SK-N-MC (cell line): ENCODE measurements around the gene FBRSL1.

Experiments
- DNase-seq: peaks from one replicate; pipeline ENCODE4 v3.0.0-alpha.2; 2011; ENCODE audit warnings: low read depth, low spot score
- H3K27ac ChIP-seq: fragments of 200-600 bp; sonication (generic); 2 replicates; pipeline ENCODE4 v1.5.1; 2016; ENCODE audit warnings: mixed run types
- H3K36me3 ChIP-seq: fragments of 200-600 bp; sonication (generic); 2 replicates; pipeline ENCODE4 v1.6.1; 2017; ENCODE audit warnings: antibody characterized with exemption, low read length, mixed read lengths; ENCODE audit not compliant: insufficient read depth
- H3K4me3 ChIP-seq: fragments of 200-600 bp; sonication (generic); 2 replicates; pipeline ENCODE4 v1.5.1; 2016
- H3K9ac ChIP-seq: fragments of 200-600 bp; sonication (generic); 2 replicates; pipeline ENCODE4 v1.8.0; 2017; ENCODE audit warnings: mixed run types, mixed read lengths; ENCODE audit not compliant: insufficient read length
- H3K9me3 ChIP-seq: fragments of 200-600 bp; sonication (generic); 2 replicates; pipeline ENCODE4 v1.6.1; 2017; ENCODE audit warnings: low read depth, mild to moderate bottlenecking, antibody characterized with exemption, low read length, moderate library complexity, mixed read lengths
- EZH2 ChIP-seq: fragments of 200-600 bp; sonication (generic); IDR thresholded peaks from one replicate; pipeline ENCODE4 v1.6.1; 2017; ENCODE audit warnings: antibody characterized with exemption
- FOXP2 ChIP-seq: optimal IDR thresholded peaks from 2 replicates; pipeline ENCODE3; 2011; ENCODE audit warnings: mild to moderate bottlenecking, moderate library complexity; ENCODE audit not compliant: insufficient read depth; ENCODE audit errors: extremely low read length, control extremely low read depth
- POLR2AphosphoS5 ChIP-seq: IDR thresholded peaks from 2 replicates; pipeline ENCODE4 v1.6.1; 2012; ENCODE audit warnings: mild to moderate bottlenecking, low read depth, low read length, borderline replicate concordance

Gene FBRSL1

DNA sequence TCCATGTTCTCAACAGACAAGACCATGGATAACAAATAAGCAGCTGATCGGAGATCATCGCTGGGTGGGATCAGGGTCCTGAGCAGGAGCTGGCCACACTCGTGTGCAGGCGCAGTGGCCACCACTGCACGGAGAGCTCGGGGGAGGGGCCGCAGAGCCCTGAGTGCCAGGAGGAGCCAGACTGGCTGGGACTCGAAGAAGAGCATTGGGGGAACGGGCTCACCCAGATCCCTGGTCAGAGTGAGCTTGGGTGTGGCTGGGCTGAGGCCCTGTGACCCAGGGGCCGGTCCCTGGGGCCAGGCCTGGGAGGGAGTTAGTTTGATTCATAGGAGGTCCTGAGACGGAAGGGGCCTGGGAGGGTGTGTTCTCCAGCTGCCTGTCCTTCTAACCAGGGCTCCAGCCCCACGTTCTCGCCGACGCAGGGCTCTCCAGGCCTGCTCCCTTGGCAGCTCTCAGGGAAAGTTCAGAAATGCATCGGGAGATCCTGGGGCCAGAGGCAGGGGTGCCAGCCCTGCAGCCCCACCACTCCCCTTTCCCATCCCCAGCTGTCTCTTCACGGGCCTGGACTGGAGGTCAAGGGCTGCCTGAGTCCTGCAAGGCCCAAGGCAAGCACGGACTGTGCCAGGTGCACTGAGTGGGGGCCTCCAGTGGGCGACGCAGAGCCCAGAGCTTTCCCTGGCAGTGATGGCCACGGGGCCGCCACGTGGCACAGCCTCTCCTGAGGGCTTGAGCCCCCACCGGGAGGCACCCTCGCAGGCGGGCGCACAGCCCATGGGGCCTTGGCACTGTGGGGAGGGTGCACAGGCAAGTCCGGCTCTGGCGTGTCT is 48.1 kb downstream of the FBRSL1 start:
- no peak overlapping the region for H3K4me3 ChIP-seq
- no peak overlapping the region for H3K9ac ChIP-seq
- no peak for DNase-seq
- no peaks in the 10 kb centered on the region for H3K9me3 ChIP-seq
- TF ChIP-seq POLR2AphosphoS5, result no peak
- TF ChIP-seq FOXP2, result no peak
- no peak for TF ChIP-seq EZH2
- H3K36me3 ChIP-seq, result no peaks in the 10 kb centered on the region
- H3K27ac ChIP-seq, result no peak overlapping the region

DNA sequence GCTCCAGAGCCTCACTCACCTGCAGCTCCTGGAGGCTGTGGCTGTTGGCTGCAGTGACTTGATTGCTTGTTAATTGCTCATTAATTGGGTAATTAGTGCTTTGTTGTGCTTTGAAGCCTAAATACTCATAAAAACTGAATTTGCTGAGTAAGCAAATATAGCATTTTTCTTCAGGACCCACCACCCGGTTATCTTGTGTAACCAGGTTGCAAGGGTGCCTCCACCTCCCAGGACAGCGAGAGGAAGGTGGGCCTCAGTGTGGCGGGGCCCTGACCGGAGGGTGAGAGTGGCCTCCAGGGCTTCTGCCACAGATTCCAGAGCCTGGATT is 48.7 kb downstream of the FBRSL1 start:
- no peak overlapping the region for H3K9ac ChIP-seq
- H3K9me3 ChIP-seq, result no peaks in the 10 kb centered on the region
- H3K4me3 ChIP-seq, result no peak overlapping the region
- DNase-seq, result no peak
- TF ChIP-seq POLR2AphosphoS5 (no peak), EZH2 (no peak), FOXP2 (no peak)
- H3K36me3 ChIP-seq, result no peaks in the 10 kb centered on the region
- H3K27ac ChIP-seq, result no peak overlapping the region

DNA sequence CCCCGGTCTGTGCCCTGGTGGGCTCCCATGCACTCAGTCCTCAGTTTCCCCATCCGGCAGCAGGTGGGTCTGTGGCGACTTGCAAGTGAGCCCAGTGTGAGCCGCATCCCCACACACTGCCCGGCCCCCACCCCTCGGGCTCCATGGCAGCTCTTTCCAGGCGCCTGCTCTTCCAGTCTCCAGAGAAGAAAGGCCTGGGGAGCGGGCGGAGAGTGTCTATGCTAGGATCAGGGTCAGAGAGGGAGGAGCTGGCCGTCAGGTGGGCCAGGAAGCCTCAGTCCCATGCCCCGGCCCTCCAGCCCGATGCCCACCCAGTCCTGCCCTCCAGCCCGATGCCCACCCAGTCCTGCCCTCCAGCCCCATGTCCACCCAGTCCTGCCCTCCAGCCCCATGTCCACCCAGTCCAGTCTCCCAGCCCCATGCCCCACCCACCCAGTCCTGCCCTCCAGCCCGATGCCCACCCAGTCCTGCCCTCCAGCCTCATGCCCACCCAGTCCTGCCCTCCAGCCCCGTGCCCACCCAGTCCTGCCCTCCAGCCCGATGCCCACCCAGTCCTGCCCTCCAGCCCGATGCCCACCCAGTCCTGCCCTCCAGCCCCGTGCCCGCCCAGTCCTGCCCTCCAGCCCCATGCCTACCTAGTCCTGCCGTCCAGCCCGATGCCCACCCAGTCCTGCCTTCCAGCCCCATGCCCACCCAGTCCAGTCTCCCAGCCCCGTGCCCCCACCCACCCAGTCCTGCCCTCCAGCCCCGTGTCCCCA is 49.2 kb downstream of the FBRSL1 start:
- TF ChIP-seq POLR2AphosphoS5 (no peak), FOXP2 (no peak), EZH2 (no peak)
- no peak for DNase-seq
- no peaks in the 10 kb centered on the region for H3K36me3 ChIP-seq
- no peak overlapping the region for H3K27ac ChIP-seq
- no peak overlapping the region for H3K9ac ChIP-seq
- no peak overlapping the region for H3K4me3 ChIP-seq
- H3K9me3 ChIP-seq, result no peaks in the 10 kb centered on the region

DNA sequence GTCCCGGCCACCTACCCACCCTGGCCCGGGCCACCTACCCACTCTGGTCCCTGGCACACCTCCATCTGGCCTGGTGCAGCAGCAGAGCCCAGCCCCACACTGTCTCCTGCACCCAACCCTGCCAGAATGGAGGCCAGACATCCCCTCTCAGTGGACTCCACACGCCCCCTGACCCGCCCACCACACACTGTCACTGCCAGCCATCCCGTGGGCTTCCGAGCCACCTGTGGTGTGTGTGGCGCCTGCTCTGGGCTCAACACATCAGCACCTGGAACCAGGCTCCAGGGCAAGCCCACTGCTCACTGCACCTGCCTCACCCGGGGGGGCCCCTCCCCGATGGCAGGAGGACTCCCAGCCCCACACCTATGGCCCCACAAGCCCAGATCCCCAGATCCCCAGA is 50.5 kb downstream of the FBRSL1 start:
- Histone ChIP-seq H3K36me3 (no peaks in the 10 kb centered on the region), H3K4me3 (no peak overlapping the region), H3K27ac (no peak overlapping the region), H3K9ac (no peak overlapping the region), H3K9me3 (no peaks in the 10 kb centered on the region)
- TF ChIP-seq FOXP2 (no peak), EZH2 (no peak), POLR2AphosphoS5 (no peak)
- DNase-seq, result no peak

DNA sequence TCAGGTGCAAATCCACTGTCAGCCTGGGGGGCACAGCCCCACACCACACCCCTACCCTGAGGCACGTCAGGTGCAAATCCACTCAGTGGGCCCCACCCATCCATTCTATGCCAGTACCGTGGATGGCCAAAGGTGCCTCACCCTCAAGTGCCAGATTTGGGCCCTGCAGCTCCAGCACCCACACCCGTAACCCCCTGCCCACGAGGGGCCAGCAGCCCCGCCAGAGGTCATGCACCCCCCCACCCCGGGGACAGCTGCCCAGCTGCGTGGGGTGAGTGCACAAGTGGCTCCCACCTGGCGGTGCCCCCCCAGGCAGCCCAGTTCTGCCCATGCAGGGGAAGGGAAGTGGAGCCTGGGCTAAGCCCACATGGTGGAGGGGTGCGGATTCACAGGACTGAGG is 51.2 kb downstream of the FBRSL1 start:
- no peak overlapping the region for H3K27ac ChIP-seq
- H3K36me3 ChIP-seq, result no peaks in the 10 kb centered on the region
- no peaks in the 10 kb centered on the region for H3K9me3 ChIP-seq
- TF ChIP-seq FOXP2 (no peak), EZH2 (no peak), POLR2AphosphoS5 (no peak)
- no peak overlapping the region for H3K4me3 ChIP-seq
- no peak overlapping the region for H3K9ac ChIP-seq
- no peak for DNase-seq

DNA sequence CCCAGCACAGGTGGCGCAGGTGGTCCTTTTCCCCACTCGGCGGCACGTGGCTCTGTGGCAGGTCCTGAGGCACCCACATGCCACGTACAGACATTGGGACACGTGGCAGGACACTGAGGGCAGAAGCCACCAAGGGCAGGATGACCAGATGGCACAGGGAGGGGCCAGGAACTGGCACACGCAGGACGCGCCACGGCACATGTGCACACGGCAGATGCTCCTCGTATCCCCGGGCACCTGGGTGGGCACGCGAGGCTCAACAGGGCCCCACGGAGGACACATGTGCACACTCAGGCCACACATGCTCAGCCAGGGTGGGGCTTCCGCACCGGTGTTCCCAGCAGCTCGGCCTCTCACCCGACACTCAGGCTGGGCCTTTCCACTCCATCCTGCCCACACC is 52.0 kb downstream of the FBRSL1 start:
- H3K4me3 ChIP-seq, result no peak overlapping the region
- DNase-seq, result no peak
- no peaks in the 10 kb centered on the region for H3K9me3 ChIP-seq
- H3K9ac ChIP-seq, result no peak overlapping the region
- TF ChIP-seq EZH2, result no peak
- no peak for TF ChIP-seq POLR2AphosphoS5
- TF ChIP-seq FOXP2, result no peak
- no peaks in the 10 kb centered on the region for H3K36me3 ChIP-seq
- no peak overlapping the region for H3K27ac ChIP-seq

DNA sequence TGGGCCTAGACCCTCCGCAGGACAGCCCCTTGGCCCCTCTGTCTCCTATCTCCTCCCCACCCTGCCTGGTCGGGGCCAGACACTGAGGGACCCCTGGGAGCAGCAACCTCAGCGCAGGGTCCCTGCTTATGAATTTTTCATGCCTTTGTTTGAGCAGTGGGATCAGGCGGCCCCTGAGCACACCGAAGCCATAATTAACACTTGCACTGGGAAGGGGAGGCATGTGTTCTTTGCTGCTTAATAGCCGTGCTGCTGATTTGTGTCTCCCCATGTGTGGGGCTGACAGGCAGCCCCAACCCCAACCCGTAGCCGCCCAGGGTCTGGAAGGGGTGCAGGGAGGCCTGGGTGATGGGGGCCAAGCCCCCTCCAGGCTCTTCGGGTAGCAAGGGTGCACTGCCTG is 52.7 kb downstream of the FBRSL1 start:
- no peak for DNase-seq
- H3K27ac ChIP-seq, result no peak overlapping the region
- no peaks in the 10 kb centered on the region for H3K36me3 ChIP-seq
- no peak overlapping the region for H3K4me3 ChIP-seq
- TF ChIP-seq FOXP2 (no peak), EZH2 (no peak), POLR2AphosphoS5 (no peak)
- no peaks in the 10 kb centered on the region for H3K9me3 ChIP-seq
- no peak overlapping the region for H3K9ac ChIP-seq

DNA sequence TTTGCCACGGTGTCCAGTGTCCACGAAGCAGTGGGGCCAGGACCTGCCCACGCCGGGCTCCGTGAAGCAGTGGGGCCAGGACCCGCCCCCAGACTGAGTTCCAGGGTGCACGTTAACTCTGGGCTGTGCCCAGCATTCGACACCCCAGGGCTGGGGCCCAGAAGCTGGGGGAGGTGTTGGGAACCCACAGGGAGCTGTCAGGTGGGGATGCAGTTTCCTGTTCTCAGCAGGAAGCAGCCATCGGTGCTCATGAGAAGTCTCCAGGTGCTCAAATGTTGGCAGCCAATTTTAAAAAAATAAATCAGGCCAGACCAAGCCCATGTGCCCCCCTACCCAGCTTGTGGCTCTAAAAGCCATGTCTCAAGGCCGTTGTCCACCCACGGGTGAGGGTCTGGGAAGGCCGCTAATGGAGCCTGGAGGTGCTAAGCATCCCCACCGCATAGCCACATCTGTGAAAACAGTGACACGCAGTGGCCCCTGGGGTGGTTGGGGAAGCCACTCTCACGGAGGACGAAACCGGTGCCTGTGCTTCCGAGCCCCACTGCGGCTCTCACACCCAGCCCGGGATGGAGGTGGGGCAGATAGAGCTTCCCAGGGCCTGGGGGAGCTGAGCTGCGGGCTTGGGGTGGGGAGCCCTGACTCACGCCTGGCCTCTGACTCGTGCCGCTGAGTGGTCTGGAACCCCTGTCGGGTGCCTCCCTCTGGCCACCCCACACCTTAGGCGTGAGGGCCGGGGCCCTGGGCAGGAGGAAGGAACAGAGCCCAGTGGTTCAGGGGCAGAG is 53.5 kb downstream of the FBRSL1 start:
- Histone ChIP-seq H3K4me3 (no peak overlapping the region), H3K27ac (no peak overlapping the region), H3K36me3 (no peaks in the 10 kb centered on the region), H3K9me3 (no peaks in the 10 kb centered on the region), H3K9ac (no peak overlapping the region)
- DNase-seq, result no peak
- TF ChIP-seq POLR2AphosphoS5, result no peak
- no peak for TF ChIP-seq EZH2
- no peak for TF ChIP-seq FOXP2

DNA sequence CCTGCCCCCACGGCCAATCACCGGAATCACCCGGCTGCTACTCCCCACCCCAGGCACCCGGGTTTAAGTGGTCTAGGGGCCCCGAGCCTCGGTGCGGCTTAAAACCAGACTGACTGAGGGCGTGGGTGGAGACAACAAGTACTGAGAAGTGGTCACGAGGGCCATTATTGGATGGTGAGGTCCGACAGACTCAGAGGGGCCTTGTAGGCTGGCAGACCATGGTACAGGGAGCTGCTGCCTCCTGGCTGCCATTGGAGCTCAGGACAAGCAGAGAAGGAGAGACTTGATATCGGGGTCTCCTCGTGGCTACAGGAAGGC is 54.1 kb downstream of the FBRSL1 start:
- DNase-seq, result no peak
- Histone ChIP-seq H3K36me3 (no peaks in the 10 kb centered on the region), H3K9me3 (no peaks in the 10 kb centered on the region), H3K9ac (no peak overlapping the region), H3K27ac (no peak overlapping the region), H3K4me3 (no peak overlapping the region)
- TF ChIP-seq POLR2AphosphoS5 (no peak), EZH2 (no peak), FOXP2 (no peak)
